GM12875 (cell line): ENCODE data around the gene MESD.

ENCODE experiments used
- H3K4me3 ChIP-seq: one replicate; pipeline ENCODE4 v1.5.1; 2011; ENCODE audit warnings: low read depth, low read length, control low read depth
- CTCF ChIP-seq: IDR thresholded peaks from 2 replicates; pipeline ENCODE4 v1.5.1; 2011; ENCODE audit warnings: low read depth, mild to moderate bottlenecking, control low read depth, inconsistent platforms, low read length, moderate library complexity, borderline replicate concordance; ENCODE audit not compliant: insufficient read depth

Gene MESD

GRCh38 chr15:80945605-80946004 lies 44.0 kb downstream of the MESD start:
- TF ChIP-seq CTCF: no peak
- no peak overlapping the region for H3K4me3 ChIP-seq

GRCh38 chr15:80944818-80945217 lies 44.8 kb downstream of the MESD start:
- no peak overlapping the region for H3K4me3 ChIP-seq
- TF ChIP-seq CTCF: no peak

GRCh38 chr15:80942746-80943565 lies 46.7 kb downstream of the MESD start:
- no peak for TF ChIP-seq CTCF
- no peak overlapping the region for H3K4me3 ChIP-seq

GRCh38 chr15:80942266-80942665 lies 47.4 kb downstream of the MESD start:
- no peak overlapping the region for H3K4me3 ChIP-seq
- no peak for TF ChIP-seq CTCF

- no peak overlapping the region for H3K4me3 ChIP-seq
- no peak for TF ChIP-seq CTCF
Observed at GRCh38 chr15:80940851-80941250, 48.8 kb downstream of the MESD start.

- TF ChIP-seq CTCF: no peak
- H3K4me3 ChIP-seq: no peak overlapping the region
Observed at GRCh38 chr15:80940331-80940730, 49.3 kb downstream of the MESD start.

- no peak overlapping the region for H3K4me3 ChIP-seq
- TF ChIP-seq CTCF: no peak
Observed at GRCh38 chr15:80939216-80939615, 50.4 kb downstream of the MESD start.
